GM12878 (cell line): ENCODE results near the gene FTO. TPM values are rescaled to one million over a fixed set of nuclear protein-coding genes. Genes with fewer than 3 reads are reported as not detected.

Experiments used
- ATAC-seq: fragments of 200-7000 bp; cut with Tn5 transposase; 3 replicates; pipeline ENCODE4 v1.9.1; 2020; ENCODE audit warnings: mild to moderate bottlenecking, moderate library complexity
- BruUV-seq: library from RNA; stranded (reverse); fragments of 400-500 nt; replicated peaks from 2 replicates; lab custom pipeline; 2021; lab: Mats Ljungman, UMichigan
- CTCF ChIA-PET: fragments of 300-600 bp; sonication (Branson Sonifier 250); formaldehyde crosslinking; extraction: SDS; loops from one replicate; lab custom pipeline; 2021; ENCODE audit warnings: inconsistent platforms; lab: Yijun Ruan, JAX
- POLR2A ChIA-PET: fragments of 350-600 bp; formaldehyde crosslinking; extraction: SDS; loops from one replicate; lab custom pipeline; 2021; ENCODE audit warnings: inconsistent platforms; lab: Charles Lee
- RAD21 ChIA-PET: fragments of 300-600 bp; sonication (Branson Sonifier 250); formaldehyde crosslinking; loops from one replicate; lab custom pipeline; 2023; ENCODE audit warnings: antibody characterized with exemption; ENCODE audit not compliant: unreplicated experiment; lab: Charles Lee
- SMC1A ChIA-PET: fragments of 300-600 bp; sonication (Branson Sonifier 250); formaldehyde crosslinking; loops from one replicate; lab custom pipeline; 2023; ENCODE audit not compliant: unreplicated experiment, uncharacterized antibody; lab: Charles Lee
- DNase-seq: peaks from one replicate; pipeline ENCODE4 v3.0.0-alpha.2; 2011; ENCODE audit warnings: low read depth, low spot score
- FAIRE-seq: peaks from 3 replicates; lab custom pipeline; 2011; peaks lifted over from hg19 to GRCh38; lab: Jason Lieb, UNC
- H2AFZ ChIP-seq: 2 replicates; pipeline ENCODE4 v1.6.0; 2011; ENCODE audit warnings: low read depth, low read length, control low read depth; ENCODE audit not compliant: control insufficient read depth
- H3K27ac ChIP-seq: 2 replicates; pipeline ENCODE4 v1.5.1; 2011; ENCODE audit warnings: control low read depth; ENCODE audit not compliant: control insufficient read depth, insufficient read depth
- H3K27me3 ChIP-seq, 2 experiments: replicated peaks in 1 of 2; 2 replicates each; pipeline versions ENCODE4 v1.6.0 to v1.6.1; 2011; ENCODE audit warnings: low read length in 1 of 2; ENCODE audit not compliant: control insufficient read depth in 2 of 2, insufficient read depth in 2 of 2
- H3K36me3 ChIP-seq, 2 experiments: 2 replicates each; pipeline ENCODE4 v1.5.1; 2011; ENCODE audit warnings: low read length in 1 of 2; ENCODE audit not compliant: control insufficient read depth in 2 of 2, insufficient read depth in 2 of 2
- H3K4me1 ChIP-seq: 2 replicates; pipeline ENCODE4 v1.6.1; 2011; ENCODE audit warnings: mild to moderate bottlenecking, low read length, moderate library complexity, mixed read lengths; ENCODE audit not compliant: control insufficient read depth, insufficient read depth
- H3K4me2 ChIP-seq: 2 replicates; pipeline ENCODE4 v1.6.0; 2011; ENCODE audit warnings: control low read depth; ENCODE audit not compliant: control insufficient read depth, insufficient read depth
- H3K4me3 ChIP-seq: fragments of 200-600 bp; sonication (generic); 2 replicates; pipeline ENCODE4 v1.5.1; 2016
- H3K79me2 ChIP-seq: 2 replicates; pipeline ENCODE4 v1.6.0; 2011; ENCODE audit warnings: low read length; ENCODE audit not compliant: control insufficient read depth, insufficient read depth
- H3K9ac ChIP-seq: 2 replicates; pipeline ENCODE4 v1.8.0; 2011; ENCODE audit warnings: low read length, control low read depth, mixed read lengths; ENCODE audit not compliant: control insufficient read depth, insufficient read depth
- H3K9me3 ChIP-seq: replicated peaks from 3 replicates; pipeline ENCODE4 v1.5.1; 2011; ENCODE audit warnings: mild to moderate bottlenecking, low read length; ENCODE audit not compliant: control insufficient read depth, insufficient read depth
- H4K20me1 ChIP-seq: 2 replicates; pipeline ENCODE4 v1.6.0; 2011; ENCODE audit not compliant: control insufficient read depth, insufficient read depth
- CHD4 ChIP-seq: fragments of 200-600 bp; sonication (generic); IDR thresholded peaks from 2 replicates; pipeline ENCODE4 v1.6.1; 2016; ENCODE audit warnings: mild to moderate bottlenecking
- HCFC1 ChIP-seq: fragments of 150-350 bp; IDR thresholded peaks from 2 replicates; pipeline ENCODE4 v1.6.1; 2014; ENCODE audit warnings: low read length
- MTA3 ChIP-seq: IDR thresholded peaks from 2 replicates; pipeline ENCODE4 v1.6.1; 2012; ENCODE audit warnings: low read length, inconsistent platforms, borderline replicate concordance
- PML ChIP-seq: IDR thresholded peaks from 2 replicates; pipeline ENCODE4 v1.6.1; 2012; ENCODE audit warnings: low read length, inconsistent platforms
- RUNX3 ChIP-seq: IDR thresholded peaks from 2 replicates; pipeline ENCODE4 v1.6.1; 2012; ENCODE audit warnings: low read length, inconsistent platforms
- SIX5 ChIP-seq: IDR thresholded peaks from 2 replicates; pipeline ENCODE4 v1.6.1; 2011; ENCODE audit warnings: mild to moderate bottlenecking, low read depth, low read length, moderate library complexity; ENCODE audit not compliant: severe bottlenecking
- SREBF1 ChIP-seq: IDR thresholded peaks from 2 replicates; pipeline ENCODE4 v1.6.1; 2012; ENCODE audit warnings: mild to moderate bottlenecking, low read length
- WGBS: methylation state at CpG from one replicate; pipeline ENCODE4 v1.1.6; 2016; ENCODE audit warnings: low lambda C conversion rate; ENCODE audit not compliant: insufficient replicate concordance, insufficient coverage; ENCODE audit errors: missing lambda C conversion rate; 5-methylcytosine and 5-hydroxymethylcytosine counted together
- in situ Hi-C: fragments of 300-500 bp; cut with MboI; formaldehyde crosslinking; loops from 9 replicates; pipeline ENCODE4 v1.14.3; 2018; ENCODE audit warnings: mixed read lengths
- intact Hi-C: fragments of 100-400 bp; cut with micrococcal nuclease; formaldehyde crosslinking; loops from one replicate; pipeline ENCODE4 v1.14.2; 2022; ENCODE audit not compliant: unreplicated experiment
- polyA plus RNA-seq, 11 experiments: library from polyadenylated mRNA; depleted of rRNA in 4 of 11; unstranded in 6 of 11; stranded (reverse) in 5 of 11; fragments of >200 nt; fragmentation: Nextera tagmentation in 4 of 11; fragmentation: Illumina TruSeq in 1 of 11; extraction: Ambion mirVana in 4 of 11; extraction: Trizol in 1 of 11; gene quantifications; 1 replicate in 1 of 11; 2 replicates in 10 of 11; pipeline versions ENCODE4 v1.2.1 to v1.2.3, GENCODE V29; 2011 to 2016; ENCODE audit warnings: inconsistent platforms in 2 of 11, missing spikeins in 2 of 11, low read depth in 1 of 11
- total RNA-seq, 4 experiments: library from RNA; depleted of rRNA in 3 of 4; stranded (reverse); fragments of >200 nt in 3 of 4; fragmentation: Illumina TruSeq in 1 of 4; extraction: Trizol in 1 of 4; gene quantifications; 2 replicates each; pipeline versions ENCODE4 v1.2.1 to v1.2.3, GENCODE V29; 2013 to 2021
- TF ChIP-seq, protein P1 (sequence below): IDR thresholded peaks from 2 replicates; pipeline ENCODE4 v1.6.1; 2012; ENCODE audit warnings: low read length, inconsistent platforms
- TF ChIP-seq, protein P2 (sequence below): IDR thresholded peaks from 2 replicates; pipeline ENCODE4 v1.6.1; 2012; ENCODE audit warnings: mild to moderate bottlenecking, low read depth, low read length

Gene FTO
- total and polyA plus RNA-seq, 10 of the 15 experiments (the other 5 are each of a cell fraction or from before 2014, with no cell fraction given) = 20.1 to 55.0 (median 47.0) TPM

DNA sequence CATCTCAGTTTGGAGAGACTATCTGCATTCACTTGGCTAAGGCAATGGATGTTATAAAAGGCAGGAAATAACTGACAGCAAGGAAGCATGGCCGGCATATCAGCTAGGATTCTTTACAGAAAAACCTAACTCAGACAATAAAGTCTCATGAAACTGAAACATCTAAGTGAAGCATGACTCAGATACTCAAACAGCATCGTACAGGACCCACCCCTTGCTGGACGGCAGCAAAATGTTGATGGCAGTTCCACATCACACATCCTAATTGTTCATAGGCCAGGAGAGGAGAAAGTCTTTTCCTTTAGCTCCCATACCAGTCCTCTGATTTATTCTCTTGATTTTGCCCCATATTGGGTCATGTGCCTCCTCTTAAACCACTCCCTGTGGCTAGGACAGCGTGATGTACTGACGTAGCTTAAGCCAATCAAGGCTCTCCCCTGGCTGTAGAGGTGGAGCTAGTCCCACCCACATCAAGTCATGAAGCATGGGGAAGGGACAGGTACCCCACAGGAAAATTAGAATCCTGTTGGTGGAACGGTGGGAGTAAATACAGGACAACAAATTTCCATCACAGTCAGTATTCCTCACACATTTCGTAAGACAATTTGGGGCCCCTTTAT, 403.7 kb downstream of the FTO start (continued):
- TF ChIP-seq HCFC1 (no peak), SREBF1 (no peak), PML (no peak), RUNX3 (no peak), CHD4 (no peak)

DNA sequence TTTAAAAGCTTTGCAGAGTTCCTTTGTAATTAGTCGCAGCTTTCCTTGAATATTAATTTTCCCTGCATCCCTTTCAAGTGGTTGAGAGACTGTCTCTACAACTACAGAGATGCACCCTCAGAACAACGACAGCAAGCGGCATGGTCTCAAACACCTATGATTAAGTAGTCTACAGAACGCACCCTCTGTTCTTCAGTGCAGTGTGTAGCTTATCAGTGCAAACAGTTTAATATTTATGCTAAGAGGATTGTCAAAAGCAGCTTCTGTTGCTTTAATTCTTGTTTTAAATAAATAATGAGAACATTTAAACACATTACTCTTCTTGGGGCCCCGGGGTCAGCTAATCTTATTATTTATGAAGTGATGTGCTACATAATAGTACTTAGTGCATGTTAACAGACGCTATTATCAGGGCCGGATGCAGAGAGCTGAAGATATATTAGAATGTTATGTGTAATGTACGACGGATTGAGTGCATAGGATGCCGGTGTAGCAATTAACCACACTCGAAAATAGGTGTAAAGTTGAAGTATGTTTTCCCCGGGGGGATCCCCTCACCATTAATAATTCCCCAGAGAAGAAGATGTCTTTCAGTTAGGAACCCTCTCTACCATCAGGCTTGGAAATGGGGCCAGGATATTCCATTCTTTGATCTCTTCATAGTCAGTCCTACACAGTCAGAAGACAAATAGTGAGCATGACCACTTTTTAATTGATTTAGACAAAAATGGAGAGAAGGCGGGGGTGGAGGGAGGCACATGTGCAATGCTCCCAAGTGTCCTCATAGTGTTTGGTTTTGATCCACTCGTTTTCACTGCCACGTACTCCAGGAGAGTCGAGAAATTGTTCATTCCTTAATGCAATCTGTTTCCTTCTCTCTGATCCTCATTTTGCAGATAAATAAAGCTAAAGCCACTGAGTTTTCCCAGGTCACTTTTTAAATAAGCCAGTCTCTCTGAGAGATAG, 406.3 kb downstream of the FTO start:
- no peaks in the 10 kb centered on the region for H4K20me1 ChIP-seq
- in situ Hi-C loops = no loop called here
- ATAC-seq (no peak), FAIRE-seq (no peak)
- no peak overlapping the region for H3K4me3 ChIP-seq
- no peak overlapping the region for H3K4me2 ChIP-seq
- no peaks in the 10 kb centered on the region for H3K79me2 ChIP-seq
- POLR2A ChIA-PET = no interaction called here
- H3K36me3 ChIP-seq = no peaks in the 10 kb centered on the region
- H2AFZ ChIP-seq = no peak overlapping the region
- no peaks in the 10 kb centered on the region for H3K9me3 ChIP-seq
- no peaks in the 10 kb centered on the region for H3K4me1 ChIP-seq
- TF ChIP-seq MTA3 = no peak
- TF ChIP-seq, protein P1, sequence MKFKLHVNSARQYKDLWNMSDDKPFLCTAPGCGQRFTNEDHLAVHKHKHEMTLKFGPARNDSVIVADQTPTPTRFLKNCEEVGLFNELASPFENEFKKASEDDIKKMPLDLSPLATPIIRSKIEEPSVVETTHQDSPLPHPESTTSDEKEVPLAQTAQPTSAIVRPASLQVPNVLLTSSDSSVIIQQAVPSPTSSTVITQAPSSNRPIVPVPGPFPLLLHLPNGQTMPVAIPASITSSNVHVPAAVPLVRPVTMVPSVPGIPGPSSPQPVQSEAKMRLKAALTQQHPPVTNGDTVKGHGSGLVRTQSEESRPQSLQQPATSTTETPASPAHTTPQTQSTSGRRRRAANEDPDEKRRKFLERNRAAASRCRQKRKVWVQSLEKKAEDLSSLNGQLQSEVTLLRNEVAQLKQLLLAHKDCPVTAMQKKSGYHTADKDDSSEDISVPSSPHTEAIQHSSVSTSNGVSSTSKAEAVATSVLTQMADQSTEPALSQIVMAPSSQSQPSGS = no peak
- TF ChIP-seq SIX5 = no peak
- TF ChIP-seq, protein P2, sequence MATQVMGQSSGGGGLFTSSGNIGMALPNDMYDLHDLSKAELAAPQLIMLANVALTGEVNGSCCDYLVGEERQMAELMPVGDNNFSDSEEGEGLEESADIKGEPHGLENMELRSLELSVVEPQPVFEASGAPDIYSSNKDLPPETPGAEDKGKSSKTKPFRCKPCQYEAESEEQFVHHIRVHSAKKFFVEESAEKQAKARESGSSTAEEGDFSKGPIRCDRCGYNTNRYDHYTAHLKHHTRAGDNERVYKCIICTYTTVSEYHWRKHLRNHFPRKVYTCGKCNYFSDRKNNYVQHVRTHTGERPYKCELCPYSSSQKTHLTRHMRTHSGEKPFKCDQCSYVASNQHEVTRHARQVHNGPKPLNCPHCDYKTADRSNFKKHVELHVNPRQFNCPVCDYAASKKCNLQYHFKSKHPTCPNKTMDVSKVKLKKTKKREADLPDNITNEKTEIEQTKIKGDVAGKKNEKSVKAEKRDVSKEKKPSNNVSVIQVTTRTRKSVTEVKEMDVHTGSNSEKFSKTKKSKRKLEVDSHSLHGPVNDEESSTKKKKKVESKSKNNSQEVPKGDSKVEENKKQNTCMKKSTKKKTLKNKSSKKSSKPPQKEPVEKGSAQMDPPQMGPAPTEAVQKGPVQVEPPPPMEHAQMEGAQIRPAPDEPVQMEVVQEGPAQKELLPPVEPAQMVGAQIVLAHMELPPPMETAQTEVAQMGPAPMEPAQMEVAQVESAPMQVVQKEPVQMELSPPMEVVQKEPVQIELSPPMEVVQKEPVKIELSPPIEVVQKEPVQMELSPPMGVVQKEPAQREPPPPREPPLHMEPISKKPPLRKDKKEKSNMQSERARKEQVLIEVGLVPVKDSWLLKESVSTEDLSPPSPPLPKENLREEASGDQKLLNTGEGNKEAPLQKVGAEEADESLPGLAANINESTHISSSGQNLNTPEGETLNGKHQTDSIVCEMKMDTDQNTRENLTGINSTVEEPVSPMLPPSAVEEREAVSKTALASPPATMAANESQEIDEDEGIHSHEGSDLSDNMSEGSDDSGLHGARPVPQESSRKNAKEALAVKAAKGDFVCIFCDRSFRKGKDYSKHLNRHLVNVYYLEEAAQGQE = no peak
- TF ChIP-seq, all 136 proteins: peak for 0
- WGBS = 87% methylated on average over 16 of the region's 16 CpGs
- no peak overlapping the region for H3K9ac ChIP-seq
- CTCF ChIA-PET = interaction anchor here (1.7 kb wide), 1 partner anchor 561 kb away, joined by 4 read pairs; no protein-coding TSS in a partner anchor
- DNase-seq = no peak
- intact Hi-C loops = no loop called here
- SMC1A ChIA-PET = interaction anchor here (0.9 to 1.1 kb wide), 2 partner anchors 217 to 629 kb away, joined by 3 read pairs; no protein-coding TSS in a partner anchor
- RAD21 ChIA-PET = no interaction called here
- BruUV-seq = no TSS peak
- no peak overlapping the region for H3K27ac ChIP-seq
- no peaks in the 10 kb centered on the region for H3K27me3 ChIP-seq
